Measurements from ENCODE around the gene ADGRB3. TPM values are rescaled to one million over a fixed set of nuclear protein-coding genes. Genes with fewer than 3 reads are reported as not detected.

Gene ADGRB3
- total and polyA plus RNA-seq, 2 donors (not counting 1 experiment from before 2014, with no cell fraction given) = not detected

GRCh38 chr6:69044534-69044933, 409.5 kb downstream of the ADGRB3 start:
- H3K9ac ChIP-seq (ENCODE audit: low read length) = no peak overlapping the region
- Mint-ChIP-seq H3K4me1 (no peaks in the 10 kb centered on the region), H3K27ac (no peak overlapping the region), H3K4me3 (no peak overlapping the region), H3K27me3 (no peaks in the 10 kb centered on the region), H3K9me3 (ENCODE audit: insufficient read depth) (no peaks in the 10 kb centered on the region)
- no peak overlapping the region for H2AFZ ChIP-seq (ENCODE audit: insufficient read depth, low read depth, low read length, poor library complexity, severe bottlenecking)
- no peak overlapping the region for H3K4me2 ChIP-seq (replicated peaks; ENCODE audit: low read depth, low read length, poor library complexity, severe bottlenecking)
- H3K27me3 ChIP-seq (replicated peaks in 1 of 4; ENCODE audit: control extremely low read depth in 1 of 4, control insufficient read depth in 3 of 4, insufficient read depth in 4 of 4, low read length in 3 of 4) = no peaks in the 10 kb centered on the region
- no peaks in the 10 kb centered on the region for H3K36me3 ChIP-seq (replicated peaks in 1 of 2; ENCODE audit: control extremely low read depth in 1 of 2, control insufficient read depth in 1 of 2, extremely low read depth in 1 of 2, insufficient read depth in 2 of 2, low read length in 1 of 2)
- ChIA-PET POLR2A (no interaction called here), CTCF (no interaction called here)
- H4K20me1 ChIP-seq (ENCODE audit: control insufficient read depth, insufficient read depth, low read length, poor library complexity, severe bottlenecking) = no peaks in the 10 kb centered on the region
- H3K9me3 ChIP-seq (ENCODE audit: control extremely low read depth in 1 of 3, control insufficient read depth in 2 of 3, insufficient read depth in 1 of 3, low read length in 2 of 3) = no peaks in the 10 kb centered on the region
- H3K79me2 ChIP-seq (ENCODE audit: control insufficient read depth, insufficient read depth, low read length) = no peaks in the 10 kb centered on the region
- no peak overlapping the region for H3K4me3 ChIP-seq (ENCODE audit: control extremely low read depth in 1 of 5, extremely low read depth in 1 of 5, insufficient read depth in 1 of 5, low read depth in 2 of 5, low read length in 4 of 5)
- ATAC-seq (ENCODE audit: low read depth) = no peak
- no peaks in the 10 kb centered on the region for H3K4me1 ChIP-seq (ENCODE audit: control insufficient read depth in 2 of 2, insufficient read depth in 2 of 2, low read length in 2 of 2)
- intact Hi-C loops (cut with micrococcal nuclease) = no loop called here
- no peak for DNase-seq
- no peak overlapping the region for H3K27ac ChIP-seq (ENCODE audit: low read length in 2 of 2)
- no peak for TF ChIP-seq EZH2 (IDR thresholded peaks at IDR 0.05; ENCODE audit: borderline replicate concordance, insufficient read depth, low read depth, low read length, poor library complexity, severe bottlenecking)
- TF ChIP-seq, protein P1, sequence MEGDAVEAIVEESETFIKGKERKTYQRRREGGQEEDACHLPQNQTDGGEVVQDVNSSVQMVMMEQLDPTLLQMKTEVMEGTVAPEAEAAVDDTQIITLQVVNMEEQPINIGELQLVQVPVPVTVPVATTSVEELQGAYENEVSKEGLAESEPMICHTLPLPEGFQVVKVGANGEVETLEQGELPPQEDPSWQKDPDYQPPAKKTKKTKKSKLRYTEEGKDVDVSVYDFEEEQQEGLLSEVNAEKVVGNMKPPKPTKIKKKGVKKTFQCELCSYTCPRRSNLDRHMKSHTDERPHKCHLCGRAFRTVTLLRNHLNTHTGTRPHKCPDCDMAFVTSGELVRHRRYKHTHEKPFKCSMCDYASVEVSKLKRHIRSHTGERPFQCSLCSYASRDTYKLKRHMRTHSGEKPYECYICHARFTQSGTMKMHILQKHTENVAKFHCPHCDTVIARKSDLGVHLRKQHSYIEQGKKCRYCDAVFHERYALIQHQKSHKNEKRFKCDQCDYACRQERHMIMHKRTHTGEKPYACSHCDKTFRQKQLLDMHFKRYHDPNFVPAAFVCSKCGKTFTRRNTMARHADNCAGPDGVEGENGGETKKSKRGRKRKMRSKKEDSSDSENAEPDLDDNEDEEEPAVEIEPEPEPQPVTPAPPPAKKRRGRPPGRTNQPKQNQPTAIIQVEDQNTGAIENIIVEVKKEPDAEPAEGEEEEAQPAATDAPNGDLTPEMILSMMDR (IDR thresholded peaks at IDR 0.05) = no peak
- WGBS (ENCODE audit: insufficient coverage) = no CpG with 5 or more reads among the region's 3 CpGs

GRCh38 chr6:69059413-69059812, 424.3 kb downstream of the ADGRB3 start:
- ChIA-PET CTCF (no interaction called here), POLR2A (no interaction called here)
- no peak overlapping the region for H3K27ac Mint-ChIP-seq
- Histone ChIP-seq H3K4me1 (ENCODE audit: control insufficient read depth in 2 of 2, insufficient read depth in 2 of 2, low read length in 2 of 2) (no peaks in the 10 kb centered on the region), H3K4me3 (ENCODE audit: control extremely low read depth in 1 of 5, extremely low read depth in 1 of 5, insufficient read depth in 1 of 5, low read depth in 2 of 5, low read length in 4 of 5) (no peak overlapping the region), H2AFZ (ENCODE audit: insufficient read depth, low read depth, low read length, poor library complexity, severe bottlenecking) (no peak overlapping the region), H3K9me3 (ENCODE audit: control extremely low read depth in 1 of 3, control insufficient read depth in 2 of 3, insufficient read depth in 1 of 3, low read length in 2 of 3) (no peaks in the 10 kb centered on the region), H3K4me2 (replicated peaks; ENCODE audit: low read depth, low read length, poor library complexity, severe bottlenecking) (no peak overlapping the region), H3K79me2 (ENCODE audit: control insufficient read depth, insufficient read depth, low read length) (no peaks in the 10 kb centered on the region), H4K20me1 (ENCODE audit: control insufficient read depth, insufficient read depth, low read length, poor library complexity, severe bottlenecking) (no peaks in the 10 kb centered on the region), H3K27me3 (replicated peaks in 1 of 4; ENCODE audit: control extremely low read depth in 1 of 4, control insufficient read depth in 3 of 4, insufficient read depth in 4 of 4, low read length in 3 of 4) (no peaks in the 10 kb centered on the region), H3K9ac (ENCODE audit: low read length) (no peak overlapping the region), H3K36me3 (replicated peaks in 1 of 2; ENCODE audit: control extremely low read depth in 1 of 2, control insufficient read depth in 1 of 2, extremely low read depth in 1 of 2, insufficient read depth in 2 of 2, low read length in 1 of 2) (no peaks in the 10 kb centered on the region), H3K27ac (ENCODE audit: low read length in 2 of 2) (no peak overlapping the region)
- DNase-seq (no peak), ATAC-seq (ENCODE audit: low read depth) (no peak)
- H3K27me3 Mint-ChIP-seq = no peaks in the 10 kb centered on the region
- H3K9me3 Mint-ChIP-seq (ENCODE audit: insufficient read depth) = no peaks in the 10 kb centered on the region
- no peak overlapping the region for H3K4me3 Mint-ChIP-seq
- no CpG with 5 or more reads among the region's 1 CpG for whole genome bisulfite sequencing (ENCODE audit: insufficient coverage)
- H3K4me1 Mint-ChIP-seq = no peaks in the 10 kb centered on the region
- intact Hi-C loops (cut with micrococcal nuclease) = no loop called here
- TF ChIP-seq EZH2 (IDR thresholded peaks at IDR 0.05; ENCODE audit: borderline replicate concordance, insufficient read depth, low read depth, low read length, poor library complexity, severe bottlenecking) = no peak
- TF ChIP-seq, protein P1 (IDR thresholded peaks at IDR 0.05) = no peak
